Stimulated activated CD4-positive, alpha-beta T cell treated with anti-CD3 and anti-CD28 coated beads, Interleukin-1b, Interleukin-23, amount 100 ng/mL, for 4 hours (primary cell): Measurements from ENCODE around the gene SH3TC1.

ENCODE experiments used
- DNase-seq, 2 donors: peaks; one replicate each; pipeline ENCODE4 v3.0.0-alpha.2; 2020; ENCODE audit warnings: low read depth in 2 of 2

The SH3TC1 gene

DNA sequence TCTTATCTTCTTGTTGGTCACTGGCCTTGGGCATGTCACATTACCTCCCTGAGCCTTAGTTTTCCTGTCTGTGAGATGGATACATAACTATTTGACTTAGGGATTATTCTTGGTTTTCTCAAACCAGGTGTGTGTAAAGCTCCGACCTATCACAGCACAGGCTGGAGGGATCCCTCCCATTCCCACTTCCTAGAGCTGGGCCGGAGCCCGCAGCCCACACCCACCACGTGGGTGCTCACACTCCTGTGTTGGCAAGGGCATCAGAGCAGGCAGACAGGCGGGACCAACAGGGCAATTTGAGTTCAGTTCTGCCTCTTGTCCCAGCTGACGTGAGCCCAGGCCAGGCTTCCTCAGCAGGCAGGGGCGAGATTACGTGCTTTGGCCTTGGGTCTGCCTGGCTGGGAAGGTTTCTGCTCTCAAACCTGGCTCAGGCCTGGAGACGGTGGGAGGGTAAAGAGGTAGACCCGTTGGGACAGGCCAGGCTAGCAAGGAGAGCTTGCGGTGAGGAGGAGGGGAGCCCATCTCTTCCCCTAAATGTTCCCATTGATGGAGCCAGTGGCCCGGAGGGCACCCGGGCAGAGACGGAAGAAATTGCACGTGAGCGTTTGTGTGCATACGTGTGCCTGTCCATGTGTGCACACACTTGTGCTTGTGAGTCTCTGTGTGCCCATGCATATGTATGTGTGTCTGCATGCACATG, 734 bp upstream of the SH3TC1 start:
- DNase-seq, result no peak

DNA sequence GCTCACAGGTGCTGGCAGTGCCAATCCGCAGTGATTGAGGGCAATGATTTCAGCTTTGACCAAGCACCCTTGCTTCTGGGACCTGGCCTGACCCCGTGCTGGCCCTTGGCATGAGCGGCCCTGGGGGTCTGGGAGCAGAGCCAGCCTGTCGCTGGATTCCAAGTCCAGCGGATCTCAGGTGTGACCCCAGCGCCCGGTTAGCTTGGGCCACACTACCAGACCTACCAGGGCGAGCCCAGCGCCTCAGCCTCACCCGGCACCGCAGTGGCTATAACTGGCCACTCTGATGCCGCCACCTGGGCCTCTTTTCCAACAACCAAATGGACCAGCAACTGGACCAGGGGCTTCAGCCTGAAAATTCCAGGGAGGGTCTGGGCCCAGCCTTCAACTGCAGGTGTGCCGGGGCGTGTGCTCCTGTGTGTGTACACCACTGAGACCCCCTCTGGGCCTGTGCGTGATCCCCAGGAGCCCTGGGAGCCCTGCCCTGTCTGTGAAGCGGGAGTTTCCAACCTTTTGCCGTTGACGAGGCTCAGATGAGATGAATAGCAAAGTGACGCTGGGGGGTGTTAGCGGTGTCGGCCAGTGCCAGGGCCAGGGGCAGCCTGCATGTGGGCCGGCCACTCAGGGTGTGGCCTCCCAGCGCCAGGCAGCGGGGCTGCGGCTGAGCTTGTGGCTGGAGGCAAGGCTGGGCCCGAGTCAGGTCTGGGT, 658 bp downstream of the SH3TC1 start:
- DNase-seq, result no peak

GRCh38 chr4:8200302-8200975, 1.3 kb downstream of the SH3TC1 start:
- no peak for DNase-seq

DNA sequence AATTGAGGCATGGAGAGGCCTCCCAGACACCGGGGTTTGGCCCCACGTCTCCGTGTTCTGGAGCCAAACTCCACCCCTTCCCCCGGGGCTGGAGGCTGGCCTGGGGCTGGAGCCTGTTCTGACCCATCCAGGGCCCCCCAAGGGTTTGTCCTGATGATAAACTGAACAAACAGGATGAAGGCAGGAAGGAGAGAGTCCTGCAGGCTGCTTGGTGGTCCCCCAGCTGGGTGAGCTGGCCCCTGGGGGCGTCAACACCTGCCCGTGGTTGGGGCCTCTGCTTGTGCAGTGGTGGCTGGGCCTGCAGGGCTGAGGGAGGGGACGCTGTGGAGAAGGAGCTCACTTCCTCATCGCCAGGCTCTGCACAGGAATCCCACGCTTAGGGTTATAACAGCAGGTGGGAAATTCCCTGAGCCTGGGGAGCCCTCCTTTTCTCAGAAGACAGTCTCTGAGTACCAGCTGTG, 2.3 kb downstream of the SH3TC1 start:
- peak; percentile 22 to 44 for DNase-seq

GRCh38 chr4:8202108-8203051, 3.3 kb downstream of the SH3TC1 start:
- DNase-seq, result no peak

DNA sequence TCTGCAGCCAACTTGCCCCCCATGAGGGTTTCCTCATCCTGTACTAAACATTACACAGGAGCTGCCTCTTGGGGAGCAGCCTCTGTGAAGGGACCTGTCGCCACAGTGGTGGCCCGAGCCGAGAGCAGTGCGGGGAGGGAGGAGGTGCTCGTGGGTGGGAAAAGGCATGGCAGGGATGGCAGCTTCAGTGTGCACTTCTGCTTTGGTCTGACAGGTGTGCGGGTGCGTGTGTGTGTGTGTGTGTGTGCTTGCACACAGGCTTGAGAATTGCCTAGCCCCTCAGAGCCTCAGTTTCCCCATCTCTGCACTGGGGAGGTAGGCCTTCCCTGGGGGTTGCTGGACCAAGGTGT, 3.9 kb downstream of the SH3TC1 start:
- DNase-seq, result no peak

DNA sequence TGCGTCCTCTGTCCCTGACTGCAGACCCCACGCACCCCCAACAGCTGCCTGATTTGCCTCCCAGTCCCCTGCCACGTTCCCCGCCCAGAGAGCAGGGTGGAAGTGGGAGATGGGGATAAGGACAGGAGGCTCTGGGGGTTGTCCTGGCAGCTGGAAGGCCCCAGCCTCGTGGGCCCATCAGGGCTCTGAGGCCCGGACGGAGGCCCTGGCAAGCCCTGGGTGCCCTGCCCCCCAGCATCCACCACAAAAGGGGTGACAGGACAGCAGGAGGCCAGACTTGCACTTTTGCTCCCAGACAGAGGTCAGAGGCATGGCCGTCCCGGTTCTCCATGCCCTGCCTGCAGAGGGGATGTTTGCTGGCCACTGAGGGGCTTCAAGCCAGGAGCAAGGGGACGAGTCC, 4.7 kb downstream of the SH3TC1 start:
- DNase-seq, result no peak

DNA sequence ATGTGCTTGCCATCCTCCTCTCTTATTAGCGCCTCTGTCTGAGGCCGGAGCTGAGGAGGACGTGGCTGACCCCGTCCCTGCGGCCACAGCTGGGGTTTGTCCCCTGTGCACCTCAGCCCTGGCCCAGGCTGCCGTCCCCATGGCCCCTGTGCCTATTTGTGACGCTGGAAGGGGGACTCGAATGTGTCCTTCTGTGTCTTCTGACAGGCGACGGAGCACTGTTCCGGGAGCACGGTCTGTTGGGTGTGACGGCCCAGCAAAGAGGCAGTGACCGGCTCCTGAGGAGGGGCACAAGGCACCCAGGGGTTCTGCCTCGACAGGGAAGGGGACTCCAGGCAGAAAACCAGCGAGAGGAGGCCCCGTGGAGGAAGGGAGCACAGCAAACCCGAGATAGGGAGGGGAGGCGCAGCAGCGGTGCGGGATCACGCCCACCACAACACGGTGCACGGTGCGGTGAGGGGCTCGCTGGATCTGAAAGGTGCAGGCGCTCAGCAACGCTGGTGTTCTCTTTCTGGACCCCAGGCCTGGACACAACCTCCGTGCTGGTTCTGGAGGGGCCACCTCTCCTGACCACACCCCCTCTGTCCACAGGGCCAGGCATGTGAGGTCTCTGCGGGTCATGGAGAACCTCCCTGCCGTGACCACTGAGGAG, 5.6 kb downstream of the SH3TC1 start:
- no peak for DNase-seq

DNA sequence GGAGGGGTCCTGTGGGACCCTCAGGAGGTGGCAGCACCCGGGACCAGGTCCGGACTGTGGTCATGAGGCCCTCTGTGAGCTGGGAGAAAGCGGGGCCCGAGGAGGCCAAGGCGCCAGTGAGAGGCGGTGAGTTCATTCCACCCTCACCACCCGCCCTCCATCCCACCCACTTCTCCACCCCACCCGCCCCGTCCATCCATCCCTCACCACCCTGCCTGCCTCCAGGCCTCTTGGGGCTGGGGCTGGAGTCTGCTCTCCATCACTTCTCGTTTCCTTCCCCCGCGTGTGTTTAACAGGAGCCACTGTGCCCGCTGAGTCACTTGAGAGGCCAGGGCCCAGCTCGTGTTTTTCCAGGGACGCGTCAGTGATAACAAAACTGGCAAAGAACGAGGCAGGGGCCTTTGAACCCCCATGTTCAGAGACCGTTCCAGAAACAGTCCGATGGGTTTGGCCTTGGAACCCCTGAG, 6.2 kb downstream of the SH3TC1 start:
- DNase-seq, result no peak

GRCh38 chr4:8205749-8206611, 6.9 kb downstream of the SH3TC1 start:
- DNase-seq, result no peak

GRCh38 chr4:8207314-8207713, 8.2 kb downstream of the SH3TC1 start:
- no peak for DNase-seq

DNA sequence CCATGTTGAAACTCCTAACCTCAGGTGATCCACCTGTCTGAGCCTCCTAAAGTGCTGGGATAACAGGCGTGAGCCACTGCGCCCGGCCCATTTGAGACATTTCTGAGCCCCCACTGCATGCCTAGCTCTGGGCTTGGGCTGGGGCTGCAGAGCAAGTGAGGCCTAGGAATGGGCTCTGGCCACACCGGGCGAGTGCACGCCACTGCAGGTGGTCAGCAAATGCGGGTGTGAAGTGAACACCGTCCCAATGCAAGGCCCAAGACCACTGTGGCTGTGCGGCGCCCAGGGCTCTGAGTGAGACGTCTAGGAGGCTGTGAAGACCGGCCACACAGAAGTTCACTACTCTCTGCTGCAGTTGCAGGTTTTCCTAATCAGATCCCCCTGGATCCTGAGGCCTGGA, 9.5 kb downstream of the SH3TC1 start:
- DNase-seq, result no peak

GRCh38 chr4:8209181-8209874, 10.2 kb downstream of the SH3TC1 start:
- DNase-seq, result no peak

GRCh38 chr4:8210010-8210409, 10.9 kb downstream of the SH3TC1 start:
- no peak for DNase-seq

DNA sequence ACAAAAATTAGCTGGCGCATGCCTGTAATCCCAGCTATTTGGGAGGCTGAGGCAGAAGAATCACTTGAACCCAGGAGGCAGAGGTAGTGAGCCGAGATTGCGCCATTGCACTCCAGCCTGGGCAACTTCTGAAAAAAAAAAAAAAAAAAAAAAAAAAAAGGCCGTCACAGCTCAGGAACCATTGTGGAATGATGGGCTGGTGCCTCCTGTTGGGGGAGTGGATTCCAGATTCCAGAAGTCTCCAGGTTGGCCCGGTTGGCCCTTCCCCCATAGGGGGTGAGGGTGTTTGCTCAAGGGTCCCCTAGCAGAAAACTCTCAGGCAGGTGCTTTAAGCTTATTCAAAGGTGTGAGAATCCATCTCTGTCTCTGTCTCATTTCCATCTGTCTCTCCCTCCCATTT, 11.5 kb downstream of the SH3TC1 start:
- DNase-seq, result no peak

DNA sequence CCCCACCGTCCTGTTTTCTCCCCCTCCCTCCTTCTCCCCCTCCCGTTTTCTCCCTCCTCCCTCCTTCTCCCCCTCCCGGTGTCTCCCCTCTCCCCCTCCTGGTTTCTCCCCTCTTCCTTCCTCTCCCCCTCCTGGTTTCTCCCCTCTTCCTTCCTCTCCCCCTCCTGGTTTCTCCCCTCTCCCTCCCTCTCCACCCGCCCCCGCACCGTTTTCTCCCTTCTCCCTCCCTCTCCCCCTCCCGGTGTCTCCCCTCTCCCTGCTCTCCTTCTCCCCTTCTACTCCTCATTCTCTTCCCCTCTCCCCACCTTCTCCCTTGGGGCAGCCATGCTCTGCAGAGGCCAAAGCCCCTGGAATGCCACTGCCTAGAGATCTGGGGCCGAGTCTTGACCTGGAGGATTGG, 12.2 kb downstream of the SH3TC1 start:
- DNase-seq, result no peak

- DNase-seq, result no peak
These were observed 12.9 kb downstream of the SH3TC1 start for GRCh38 chr4:8211737-8212581.

DNA sequence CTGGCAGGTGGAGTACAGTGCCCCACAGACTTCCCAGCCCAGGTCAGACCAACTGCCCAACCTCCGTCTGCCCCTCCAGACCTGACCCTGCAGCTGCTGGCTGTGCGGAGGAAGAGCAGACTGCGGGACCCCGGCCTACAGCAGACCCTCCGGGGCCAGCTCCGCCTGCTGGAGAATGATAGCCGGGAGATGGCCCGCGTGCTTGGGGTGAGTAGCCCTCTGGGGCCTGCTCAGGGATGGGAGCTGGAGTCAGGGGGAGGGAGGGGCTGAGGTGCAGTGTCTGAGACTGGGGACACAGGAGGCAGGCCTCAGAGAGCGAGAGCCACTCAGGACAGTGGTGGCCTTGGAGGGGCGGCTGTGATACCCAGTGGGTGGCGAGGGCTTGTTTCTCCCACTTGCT, 13.5 kb downstream of the SH3TC1 start:
- no peak for DNase-seq

- DNase-seq, result no peak
These were observed 14.0 kb downstream of the SH3TC1 start for GRCh38 chr4:8213121-8213520.
